Measurements from ENCODE around the gene GABPB1.

DNA sequence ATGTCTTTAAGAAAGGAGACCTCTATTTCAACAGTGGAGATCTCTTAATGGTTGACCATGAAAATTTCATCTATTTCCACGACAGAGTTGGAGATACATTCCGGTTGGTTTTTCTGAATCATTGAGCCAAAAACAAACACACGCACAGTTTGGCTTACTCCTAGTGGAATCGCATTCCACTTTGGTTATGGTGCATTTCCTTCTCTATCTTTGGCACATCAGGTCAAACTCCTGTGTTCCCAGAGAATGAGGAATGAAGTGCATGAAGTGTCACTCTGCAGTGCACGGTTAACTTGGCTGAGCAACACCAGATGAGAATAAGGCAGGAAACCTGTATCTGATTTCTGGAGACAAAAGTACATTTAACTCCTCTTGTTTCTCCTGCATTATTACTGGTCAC lies 127.9 kb downstream of the GABPB1 start:
- TF ChIP-seq CTCF (IDR thresholded peaks at IDR 0.05) (no peak), POLR2A (IDR thresholded peaks at IDR 0.05) (no peak), POLR2AphosphoS5 (IDR thresholded peaks at IDR 0.05) (no peak), EP300 (IDR thresholded peaks at IDR 0.05) (no peak)

Data from stomach (tissue), 4 donors.